ENCODE measurements around the gene TAF10.

The TAF10 gene

GRCh38 chr11:6608726-6609501, 3.1 kb downstream of the TAF10 start:
- DNase-seq (ENCODE audit: low read depth), result no peak
- no peak for TF ChIP-seq CTCF (IDR thresholded peaks at IDR 0.05; ENCODE audit: control insufficient read depth, extremely low read depth, insufficient read depth)

GRCh38 chr11:6608011-6608410, 4.0 kb downstream of the TAF10 start:
- H3K4me3 ChIP-seq (ENCODE audit: low read depth, low read length), result no peak overlapping the region
- no peak for DNase-seq (ENCODE audit: low read depth)
- no peak for TF ChIP-seq CTCF (IDR thresholded peaks at IDR 0.05; ENCODE audit: control insufficient read depth, extremely low read depth, insufficient read depth)

More at GRCh38 chr11:6608726-6609501, 3.1 kb downstream of the TAF10 start:
- H3K4me3 ChIP-seq (ENCODE audit: low read depth, low read length), result no peak overlapping the region

GRCh38 chr11:6607190-6607795, 4.7 kb downstream of the TAF10 start:
- no peak for TF ChIP-seq CTCF (IDR thresholded peaks at IDR 0.05; ENCODE audit: control insufficient read depth, extremely low read depth, insufficient read depth)
- DNase-seq (ENCODE audit: low read depth), result no peak
- H3K4me3 ChIP-seq (ENCODE audit: low read depth, low read length), result no peak overlapping the region

GRCh38 chr11:6606471-6607189, 5.4 kb downstream of the TAF10 start:
- TF ChIP-seq CTCF (IDR thresholded peaks at IDR 0.05; ENCODE audit: control insufficient read depth, extremely low read depth, insufficient read depth), result no peak
- no peak overlapping the region for H3K4me3 ChIP-seq (ENCODE audit: low read depth, low read length)
- DNase-seq (ENCODE audit: low read depth), result peak; percentile 67

GRCh38 chr11:6604790-6605189, 7.2 kb downstream of the TAF10 start:
- peak overlapping the region; percentile 97 for H3K4me3 ChIP-seq (ENCODE audit: low read depth, low read length)
- DNase-seq (ENCODE audit: low read depth), result no peak
- no peak for TF ChIP-seq CTCF (IDR thresholded peaks at IDR 0.05; ENCODE audit: control insufficient read depth, extremely low read depth, insufficient read depth)

- H3K4me3 ChIP-seq (ENCODE audit: low read depth, low read length), result peak overlapping the region; percentile 97
- peak; percentile 30 for TF ChIP-seq CTCF (IDR thresholded peaks at IDR 0.05; ENCODE audit: control insufficient read depth, extremely low read depth, insufficient read depth)
- DNase-seq (ENCODE audit: low read depth), result peak; percentile 18
Observed at GRCh38 chr11:6604081-6604626, 7.9 kb downstream of the TAF10 start.
